GM20431 (cell line): ENCODE measurements around the gene ST3GAL5.

ENCODE experiments used
- in situ Hi-C: fragments of 300-500 bp; cut with MseI, MboI; formaldehyde crosslinking; loops from one replicate; pipeline ENCODE4 v1.15.0; 2020; ENCODE audit warnings: low sequenced_read_pairs; ENCODE audit not compliant: unreplicated experiment

Gene ST3GAL5

DNA sequence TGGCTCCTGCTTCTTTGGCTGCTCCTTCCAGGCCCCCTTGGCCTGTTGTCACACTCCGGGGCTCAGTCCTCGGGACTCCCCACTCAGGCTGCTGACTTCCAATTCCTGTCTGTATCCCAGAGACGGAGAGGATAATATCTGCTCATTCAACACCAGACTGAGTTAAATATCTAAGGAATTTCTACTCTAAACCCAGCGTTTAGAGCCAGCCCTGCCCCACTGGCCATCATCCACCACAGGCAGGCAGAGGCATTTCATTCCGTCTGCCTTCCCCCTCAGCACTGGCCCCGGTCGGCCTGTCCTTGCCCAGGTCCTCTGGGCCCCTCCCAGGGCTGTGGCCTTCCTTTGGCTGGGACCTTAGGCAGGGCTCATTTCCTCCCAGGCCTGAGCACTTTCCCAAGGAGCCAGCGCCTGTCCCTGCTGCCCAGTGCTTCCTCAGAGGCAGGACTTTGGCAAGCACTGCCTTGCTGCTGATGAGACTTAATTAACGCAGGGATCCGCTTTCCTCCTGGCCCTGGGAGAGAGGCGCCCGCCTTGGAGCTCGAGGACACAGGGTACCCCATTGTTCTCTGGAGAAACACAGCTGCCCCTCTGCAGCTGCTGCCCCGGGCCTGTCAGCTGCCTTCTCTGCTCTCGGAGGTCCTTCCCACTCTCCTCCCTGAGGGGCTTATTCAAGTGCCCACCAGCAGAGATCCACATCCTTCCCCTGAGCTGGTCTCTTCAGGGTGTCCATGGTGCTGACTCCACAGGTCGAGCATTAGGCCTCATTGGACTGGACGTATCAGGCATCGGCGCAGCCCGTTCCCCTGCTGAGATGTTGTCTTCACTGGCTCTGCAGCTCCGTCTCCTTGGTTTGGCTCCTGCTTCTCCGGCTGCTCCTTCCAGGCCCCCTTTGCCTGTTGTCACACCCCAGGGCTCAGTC lies 92.2 kb downstream of the ST3GAL5 start:
- in situ Hi-C loops = no loop called here

DNA sequence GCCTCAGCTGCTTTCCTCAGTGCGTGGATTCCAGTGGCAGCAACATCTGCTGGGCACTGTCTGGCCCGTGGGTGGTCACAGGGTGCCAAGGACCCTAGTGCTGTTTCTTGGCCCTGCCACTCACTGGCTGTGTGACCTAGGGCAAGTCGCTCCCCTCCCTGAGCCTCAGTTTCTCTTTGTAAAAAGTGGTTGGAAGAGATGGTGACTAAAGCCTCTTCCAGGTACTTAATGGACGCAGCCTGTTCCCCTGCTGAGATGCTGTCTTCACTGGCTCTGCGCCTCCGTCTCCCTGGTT lies 92.8 kb downstream of the ST3GAL5 start:
- in situ Hi-C loops = no loop called here

DNA sequence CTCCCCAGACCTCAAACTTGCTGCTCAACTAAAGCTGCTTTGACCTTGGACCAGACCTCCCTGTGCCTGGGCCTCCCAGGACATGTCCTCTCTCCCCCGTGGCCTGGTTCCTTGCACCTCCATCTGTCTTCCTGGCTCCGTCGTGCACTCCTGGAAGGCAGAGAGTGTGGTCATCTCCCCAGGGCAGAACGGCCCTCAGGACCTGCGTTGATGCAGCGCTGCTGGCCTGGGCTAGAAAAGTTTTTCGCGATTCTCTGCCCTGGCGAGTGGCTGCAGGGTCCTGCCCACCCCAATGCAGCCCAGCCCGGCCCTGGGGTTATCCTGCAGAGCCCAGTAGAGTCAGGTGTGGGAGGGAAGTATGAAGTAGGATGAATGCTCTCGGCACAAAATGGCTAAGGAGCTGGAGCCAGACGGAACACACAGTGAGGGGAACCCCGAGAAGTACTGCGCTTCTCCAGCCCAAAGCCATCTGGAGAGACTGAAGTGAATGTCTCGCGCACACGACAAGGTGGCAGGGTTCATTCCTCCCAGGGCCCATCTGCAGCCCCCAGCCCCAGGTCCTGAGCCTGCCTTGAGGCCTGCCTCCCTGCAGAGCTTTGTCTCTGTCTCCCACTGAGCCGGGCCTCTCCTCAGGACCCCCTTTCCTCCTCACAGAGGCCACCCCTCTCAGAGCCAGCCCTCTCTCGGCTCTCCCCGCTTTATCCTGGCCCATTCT lies 93.3 kb downstream of the ST3GAL5 start:
- in situ Hi-C loops = no loop called here

DNA sequence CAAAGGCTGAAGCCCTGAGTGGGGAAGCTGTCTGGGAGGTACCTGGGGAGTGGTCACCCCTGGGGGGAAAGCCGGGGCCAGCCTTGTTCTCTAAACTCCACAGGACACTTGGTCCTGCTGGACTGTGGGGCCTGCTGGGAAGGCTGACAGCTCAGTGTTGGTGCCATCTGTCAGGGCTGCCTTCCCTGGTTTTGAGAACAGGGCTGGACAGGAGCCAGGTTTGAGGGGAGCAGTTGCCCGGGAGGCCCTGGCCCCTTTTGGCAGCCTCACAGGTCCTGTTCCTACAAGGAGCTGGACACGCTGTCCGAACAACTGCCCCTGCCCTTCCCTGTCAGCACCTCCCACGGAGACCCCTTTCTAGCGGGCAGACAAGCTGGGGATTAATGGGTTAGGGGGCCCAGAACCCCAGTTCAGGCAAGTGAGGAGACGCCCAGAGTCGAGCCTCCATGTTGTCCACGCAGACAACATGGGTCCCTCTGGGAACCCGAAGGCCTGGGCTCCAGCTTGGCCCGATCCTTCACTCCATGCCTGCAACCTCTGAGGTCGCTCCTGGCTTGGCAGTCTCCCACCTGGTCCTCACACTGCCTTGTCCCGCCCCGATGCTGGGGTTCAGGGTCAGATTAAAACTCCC lies 94.2 kb downstream of the ST3GAL5 start:
- in situ Hi-C loops = no loop called here

DNA sequence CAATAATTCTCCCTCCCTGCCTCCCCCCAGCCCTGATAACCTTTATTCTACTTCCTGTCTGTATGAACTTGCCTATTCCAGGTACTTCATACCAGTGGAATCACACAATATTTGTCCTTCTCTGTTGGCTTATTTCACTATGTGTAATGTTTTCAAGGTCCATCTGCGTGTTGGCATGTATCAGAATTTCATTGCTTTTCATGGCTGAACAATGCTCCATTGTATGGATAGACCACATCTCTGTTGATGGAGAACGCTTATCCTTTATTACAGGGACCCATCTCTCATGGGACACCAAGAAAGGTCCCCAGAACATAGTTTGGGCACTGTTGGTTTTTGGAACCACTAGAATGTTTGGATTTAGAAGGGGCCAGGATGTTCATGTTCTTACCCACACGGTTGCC lies 94.8 kb downstream of the ST3GAL5 start:
- in situ Hi-C loops = no loop called here

DNA sequence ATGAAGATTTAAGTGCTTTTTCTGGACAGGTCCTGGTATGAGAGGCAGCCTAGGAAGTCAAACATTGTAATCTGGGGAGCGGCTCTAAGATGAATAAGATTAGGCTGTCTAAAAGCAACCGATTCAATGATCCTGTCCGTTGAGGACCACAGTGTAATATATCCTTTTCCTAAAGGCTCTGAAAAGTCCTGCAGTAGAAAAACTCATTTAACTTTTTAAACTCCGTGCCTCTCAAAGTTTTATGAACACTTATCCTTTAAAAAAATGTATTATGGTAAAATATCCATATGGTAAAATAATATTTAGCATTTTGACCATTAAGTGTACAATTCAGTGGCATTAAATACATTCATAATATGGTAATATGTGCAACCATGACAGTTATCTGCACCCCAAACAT lies 95.2 kb downstream of the ST3GAL5 start:
- in situ Hi-C loops = no loop called here

DNA sequence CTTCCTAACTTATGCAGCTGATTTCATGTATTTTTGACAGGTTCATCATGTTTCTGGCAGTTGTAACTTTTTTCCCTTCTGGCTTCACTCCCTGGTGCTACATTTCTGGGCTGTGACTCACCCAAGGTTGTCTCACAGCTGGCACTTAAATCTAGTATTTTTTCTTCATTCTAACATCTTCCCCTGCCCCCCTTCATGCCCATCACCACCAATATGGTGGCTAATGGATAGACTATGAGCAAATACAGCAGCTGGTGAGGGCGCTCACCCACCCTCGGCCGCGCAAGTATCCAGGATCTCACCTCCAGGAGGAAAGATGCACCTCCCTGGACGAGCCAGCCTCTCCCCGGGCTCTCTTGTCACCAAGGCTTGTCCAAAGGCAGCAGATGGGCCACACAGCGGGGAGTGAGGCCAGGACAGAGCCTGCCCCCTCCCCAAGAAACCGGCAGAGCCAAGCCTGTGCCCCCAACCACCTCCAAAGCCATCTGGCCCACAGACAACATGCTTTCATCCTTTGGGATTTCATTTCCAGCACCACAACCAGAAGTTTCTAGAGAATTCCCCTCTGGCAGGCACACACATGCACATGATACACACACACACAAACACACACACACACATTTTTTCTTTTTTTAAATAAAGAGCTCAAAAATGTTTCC lies 95.9 kb downstream of the ST3GAL5 start:
- in situ Hi-C loops = no loop called here

DNA sequence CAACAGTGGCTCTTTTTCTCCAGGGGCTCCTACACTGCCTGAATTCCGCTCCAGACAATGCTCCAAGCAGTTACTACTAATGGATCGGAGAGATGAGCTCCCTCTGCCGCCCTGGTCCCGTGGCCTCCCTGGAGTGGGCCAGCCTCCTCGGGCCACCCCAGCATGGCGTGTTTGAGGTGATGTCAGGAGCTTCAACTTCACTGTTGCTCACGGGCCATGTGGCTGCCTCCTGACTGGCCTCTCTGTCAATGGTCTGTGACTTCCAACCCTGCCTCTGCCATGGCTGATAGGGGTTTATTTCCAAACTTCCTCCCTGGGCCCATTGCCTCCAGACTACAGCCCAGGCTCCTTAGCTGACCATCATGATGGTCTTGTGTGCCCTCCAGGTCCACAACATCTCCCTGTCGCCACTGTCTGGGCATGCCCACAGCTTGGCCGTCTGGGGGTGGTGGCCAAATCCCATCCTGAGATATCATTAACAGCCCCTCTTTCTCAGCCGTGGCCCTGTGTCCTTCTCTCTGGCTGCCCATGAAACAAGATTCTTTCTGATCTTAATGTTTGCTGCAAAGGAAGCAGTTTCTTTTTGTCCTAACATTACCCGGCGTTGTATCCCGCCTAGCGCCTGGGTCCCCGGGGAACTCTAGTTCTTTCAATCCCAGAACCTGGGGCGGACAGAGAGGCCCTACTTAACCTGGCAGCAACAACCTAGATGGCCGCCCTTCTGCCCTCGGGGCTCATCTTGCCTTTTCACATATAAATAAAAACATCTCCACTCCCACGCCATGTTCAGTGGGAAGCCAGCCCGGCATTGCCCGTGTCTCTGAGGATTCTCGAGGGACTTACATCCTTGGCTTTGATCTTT lies 96.9 kb downstream of the ST3GAL5 start:
- in situ Hi-C loops = no loop called here

DNA sequence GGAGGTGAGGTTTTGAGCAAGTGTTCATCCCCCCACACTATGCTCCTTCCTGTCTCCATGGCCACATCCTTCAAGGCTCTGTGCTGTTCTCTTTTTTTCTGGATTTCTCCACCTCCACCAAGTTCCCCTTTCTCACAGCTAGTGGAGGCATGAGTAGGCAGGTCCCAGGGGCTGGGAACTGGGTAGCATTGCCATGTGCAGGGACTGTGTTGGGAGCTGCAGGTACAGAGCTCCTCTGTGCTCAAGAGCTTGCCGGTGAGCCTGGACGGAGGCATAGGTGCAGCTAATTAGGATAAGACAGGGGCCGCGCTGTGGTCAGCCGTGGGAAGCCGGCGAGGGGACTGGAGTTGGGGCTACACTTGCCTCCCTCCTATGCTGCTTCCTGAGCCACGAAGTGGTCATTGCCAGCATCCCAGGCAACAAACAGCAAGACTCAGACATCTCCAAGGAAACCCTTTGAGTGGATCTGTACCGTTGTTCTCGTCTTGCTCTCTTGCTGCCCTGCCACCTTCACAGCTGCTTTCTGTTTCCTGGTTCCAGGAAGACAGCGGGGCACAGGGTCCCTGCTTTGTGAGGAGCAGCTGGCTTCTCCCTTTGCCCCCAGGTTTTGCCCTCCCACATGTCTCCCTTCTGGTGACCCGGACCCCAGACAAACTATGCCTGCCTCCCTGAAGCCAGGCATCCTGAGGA lies 98.1 kb downstream of the ST3GAL5 start:
- in situ Hi-C loops = no loop called here

DNA sequence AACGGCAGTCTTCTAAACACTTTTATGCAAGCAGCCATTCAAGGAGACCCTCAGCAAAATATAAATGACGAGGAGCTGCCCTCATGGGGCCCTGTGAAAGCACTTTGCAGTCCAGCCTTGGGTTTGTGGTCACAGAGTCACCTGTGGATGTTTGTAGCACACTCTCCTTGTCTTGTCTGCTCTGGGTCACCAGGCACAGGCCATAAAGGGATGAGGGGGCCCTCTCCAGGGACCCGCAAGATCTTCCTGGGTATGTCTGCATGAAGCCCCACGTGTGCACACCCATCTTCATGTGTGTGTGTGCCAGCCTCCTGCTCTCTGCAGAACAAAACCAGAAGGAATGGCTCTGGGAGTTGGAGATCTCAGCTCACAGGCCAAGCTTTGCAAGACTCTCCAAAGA lies 98.8 kb downstream of the ST3GAL5 start:
- in situ Hi-C loops = no loop called here

DNA sequence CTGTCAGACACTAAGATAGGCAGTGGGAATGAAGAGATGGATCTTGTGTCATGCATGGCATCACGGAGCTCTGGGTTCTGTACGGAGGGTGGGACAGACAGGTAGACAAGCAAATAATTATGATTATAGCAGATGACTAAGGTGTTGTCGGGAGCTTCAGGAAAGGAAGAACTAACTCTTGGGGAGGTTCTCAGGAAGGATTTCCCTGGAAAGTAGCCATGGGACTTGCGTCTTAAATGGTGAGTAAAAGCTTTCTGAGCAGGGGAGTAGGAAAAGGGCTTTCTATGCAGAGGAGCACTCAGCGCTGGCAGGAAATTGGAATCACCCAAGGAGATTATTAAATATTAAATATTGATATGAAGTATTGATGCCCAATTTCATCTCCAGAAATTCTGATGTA lies 99.5 kb downstream of the ST3GAL5 start:
- in situ Hi-C loops = no loop called here

DNA sequence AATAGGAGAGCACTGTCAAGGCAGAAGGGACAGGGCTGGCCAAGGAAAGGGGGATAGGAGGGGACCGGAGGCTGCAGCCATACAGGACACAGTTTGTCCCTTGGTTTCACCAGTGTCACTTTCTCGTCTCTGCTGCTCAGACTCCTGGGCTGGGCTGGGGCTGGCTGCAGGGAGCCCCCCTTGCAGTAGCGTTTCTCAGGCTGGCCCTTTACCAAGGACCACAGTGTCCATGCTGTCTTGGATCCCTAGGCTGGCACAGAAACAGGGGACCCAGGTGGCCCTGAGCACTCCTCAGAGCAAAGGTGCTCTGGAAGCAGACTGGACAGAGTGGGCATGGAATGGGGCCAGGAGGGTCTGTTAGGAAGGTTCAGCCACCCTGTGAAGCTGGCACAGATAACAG lies 100.2 kb downstream of the ST3GAL5 start:
- in situ Hi-C loops = no loop called here

DNA sequence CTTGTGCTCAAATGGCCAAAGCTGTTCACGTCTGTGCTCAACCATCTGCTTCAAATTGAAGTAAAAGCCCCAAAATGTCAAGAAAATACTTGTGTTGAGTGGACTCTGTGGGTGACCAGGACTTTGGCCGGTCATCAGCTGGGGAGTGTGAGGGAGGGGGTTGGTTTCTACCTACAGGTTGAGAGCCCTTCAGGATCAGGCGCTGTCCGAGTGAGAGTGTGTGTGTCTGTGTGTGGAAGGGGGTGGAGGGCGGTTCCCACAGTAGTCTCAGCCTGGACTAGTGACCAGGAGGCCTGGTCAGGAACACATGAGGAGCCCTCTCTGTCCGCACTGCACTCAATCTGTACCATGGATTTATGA lies 100.8 kb downstream of the ST3GAL5 start:
- in situ Hi-C loops = no loop called here

DNA sequence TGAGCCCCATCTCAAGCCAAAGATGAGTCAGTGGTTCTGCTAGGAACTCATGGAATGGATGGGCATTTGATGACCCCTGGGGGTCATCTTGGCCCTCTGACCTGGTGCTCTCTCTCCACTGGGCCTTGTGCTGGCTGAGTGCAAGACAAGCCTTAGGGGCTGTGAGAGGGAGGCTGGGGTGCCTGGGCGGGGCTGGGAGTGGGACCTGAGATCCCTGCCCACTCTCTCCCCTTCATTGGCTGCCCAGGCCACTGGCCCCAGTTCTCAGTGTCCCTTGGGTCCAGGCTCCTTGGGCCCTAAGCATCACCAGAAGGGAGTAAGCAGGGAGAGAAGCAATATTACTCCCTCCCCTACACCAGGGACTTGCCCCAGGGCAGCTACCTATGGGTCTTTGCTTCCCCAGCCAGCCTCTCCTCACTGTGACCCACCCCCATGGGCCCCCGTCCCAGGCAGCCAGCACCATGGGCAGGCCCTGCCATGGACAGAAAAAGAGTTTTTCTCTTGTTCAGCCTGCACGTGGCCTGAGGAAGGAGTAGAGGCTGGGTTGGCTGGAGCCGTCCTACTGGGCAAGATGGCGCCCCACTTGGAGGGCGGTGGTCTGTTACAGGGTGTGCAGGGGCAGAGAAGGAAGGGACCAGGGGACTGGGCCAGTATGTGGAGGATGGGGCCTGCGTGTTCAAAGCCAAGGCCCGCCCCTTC lies 101.4 kb downstream of the ST3GAL5 start:
- in situ Hi-C loops = no loop called here
